UCSD-AML1 (cell line): ENCODE measurements around the gene PRSS12.
"Not testable (repeated sequence)": the region's sequence is repeated elsewhere in the genome, so short reads cannot be mapped to it uniquely, and the experiment has no call there.

Experiments used
- DNase-seq: peaks from one replicate; lab custom pipeline; 2025; ENCODE audit not compliant: unreplicated experiment; lab: John Stamatoyannopoulos, UW

The PRSS12 gene

DNA sequence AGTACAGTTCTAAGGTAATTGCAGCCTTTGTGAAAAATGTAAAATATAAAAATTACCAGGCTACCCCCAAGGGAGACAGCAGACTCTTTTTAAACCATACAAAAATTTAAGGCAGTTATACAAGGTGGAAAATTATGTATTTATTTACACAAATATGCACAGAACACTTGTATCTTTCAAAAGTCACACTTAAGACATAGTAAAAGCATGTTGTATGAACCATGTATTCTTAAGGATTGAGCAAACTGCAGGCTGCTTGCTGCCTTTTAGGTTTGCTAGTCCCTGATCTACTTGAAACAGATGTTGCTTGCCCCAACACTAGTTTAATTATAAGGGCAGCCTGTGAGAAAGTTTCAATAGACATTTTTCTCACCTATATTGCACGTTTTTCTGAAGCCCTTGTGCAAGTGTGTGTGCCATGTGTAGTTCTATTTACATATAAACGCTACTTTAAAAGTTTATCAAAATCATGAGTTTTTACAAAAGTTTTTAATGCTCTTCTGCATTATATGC lies 72.8 kb downstream of the PRSS12 start:
- no peak for DNase-seq

- no peak for DNase-seq
These were observed 73.5 kb downstream of the PRSS12 start for GRCh38 chr4:118279328-118279727.

- peak; percentile 76 for DNase-seq
These were observed 74.1 kb downstream of the PRSS12 start for GRCh38 chr4:118278473-118279274.

DNA sequence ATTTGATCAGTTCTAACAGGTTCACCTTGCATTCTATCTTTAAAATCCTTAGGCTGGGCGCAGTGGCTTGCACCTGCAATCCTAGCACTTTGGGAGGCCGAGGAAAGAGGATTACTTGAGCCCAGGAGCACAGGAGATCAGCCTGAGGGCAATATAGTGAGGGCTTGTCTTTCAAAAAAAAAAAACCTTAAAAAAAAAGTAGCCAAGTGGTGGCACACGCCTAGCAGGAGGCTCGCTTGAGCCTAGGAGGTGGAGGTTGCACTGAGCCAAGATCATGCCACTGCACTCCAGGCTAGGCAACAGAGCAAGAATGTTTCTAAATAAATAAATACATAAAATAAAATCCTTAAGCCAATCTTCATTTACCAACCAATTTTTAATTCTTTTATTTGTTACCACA lies 75.6 kb downstream of the PRSS12 start:
- no peak for DNase-seq

GRCh38 chr4:118276580-118276979 lies 76.2 kb downstream of the PRSS12 start:
- no peak for DNase-seq

- DNase-seq: no peak
These were observed 79.2 kb downstream of the PRSS12 start for GRCh38 chr4:118273642-118274041.

GRCh38 chr4:118271788-118272187 lies 81.0 kb downstream of the PRSS12 start:
- DNase-seq: no peak

- DNase-seq: no peak
These were observed 82.3 kb downstream of the PRSS12 start for GRCh38 chr4:118270492-118270891.

DNA sequence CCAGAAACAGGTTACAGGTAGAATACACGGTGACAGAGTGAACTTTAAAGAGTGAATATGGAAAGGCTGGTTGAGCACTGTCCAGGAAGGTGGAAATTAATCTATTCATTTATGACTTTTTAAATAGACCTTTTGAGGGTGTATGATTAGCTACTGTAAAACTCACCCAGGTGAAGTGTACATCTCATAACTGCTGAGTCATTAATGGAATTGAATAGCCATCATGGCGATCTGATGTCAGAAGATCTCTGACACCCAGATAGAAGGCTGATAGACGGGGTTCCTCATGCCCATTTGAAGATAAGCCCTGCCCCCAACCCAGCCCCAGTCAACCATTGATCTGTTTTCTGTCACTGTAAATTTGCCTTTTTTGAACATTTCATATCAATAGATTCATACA lies 84.0 kb downstream of the PRSS12 start:
- no peak for DNase-seq

- DNase-seq: not testable (repeated sequence)
These were observed 86.7 kb downstream of the PRSS12 start for GRCh38 chr4:118266145-118266496.

DNA sequence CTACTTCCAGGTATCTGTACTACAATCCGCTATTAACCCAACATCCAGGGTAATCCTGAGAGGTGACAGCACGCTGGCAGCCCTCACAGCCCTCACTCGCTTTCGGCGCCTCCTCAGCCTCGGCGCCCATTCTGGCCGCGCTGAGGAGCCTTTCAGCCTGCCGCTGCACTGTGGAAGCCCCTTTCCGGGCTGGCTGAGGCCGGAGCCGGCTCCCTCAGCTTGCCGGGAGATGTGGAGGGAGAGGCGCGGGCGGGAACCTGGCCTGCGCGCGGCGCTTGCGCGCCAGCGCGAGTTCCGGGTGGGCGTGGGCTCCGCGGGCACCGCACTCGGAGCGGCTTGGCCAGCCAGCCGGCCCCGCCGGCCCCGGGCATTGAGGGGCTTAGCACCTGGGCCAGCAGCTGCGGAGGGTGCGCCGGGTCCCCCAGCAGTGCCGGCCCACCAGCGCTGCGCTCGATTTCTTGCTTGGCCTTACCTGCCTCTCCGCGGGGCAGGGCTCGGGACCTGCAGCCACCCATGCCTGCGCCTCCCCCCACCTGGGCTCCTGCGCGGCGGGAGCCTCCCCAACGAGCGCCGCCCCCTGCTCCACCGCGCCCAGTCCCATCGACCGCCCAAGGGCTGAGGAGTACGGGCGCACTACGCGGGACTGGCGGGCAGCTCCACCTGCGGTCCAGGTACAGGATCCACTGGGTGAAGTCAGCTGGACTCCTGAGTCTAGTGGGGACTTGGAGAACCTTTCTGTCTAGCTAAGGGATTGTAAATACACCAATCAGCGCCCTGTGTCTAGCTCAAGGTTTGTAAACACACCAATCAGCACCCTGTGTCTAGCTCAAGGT lies 87.3 kb downstream of the PRSS12 start:
- DNase-seq: no peak

- DNase-seq: no peak
These were observed 88.7 kb downstream of the PRSS12 start for GRCh38 chr4:118264096-118264495.

GRCh38 chr4:118260309-118260708 lies 92.5 kb downstream of the PRSS12 start:
- no peak for DNase-seq

GRCh38 chr4:118259111-118259510 lies 93.7 kb downstream of the PRSS12 start:
- DNase-seq: no peak

DNA sequence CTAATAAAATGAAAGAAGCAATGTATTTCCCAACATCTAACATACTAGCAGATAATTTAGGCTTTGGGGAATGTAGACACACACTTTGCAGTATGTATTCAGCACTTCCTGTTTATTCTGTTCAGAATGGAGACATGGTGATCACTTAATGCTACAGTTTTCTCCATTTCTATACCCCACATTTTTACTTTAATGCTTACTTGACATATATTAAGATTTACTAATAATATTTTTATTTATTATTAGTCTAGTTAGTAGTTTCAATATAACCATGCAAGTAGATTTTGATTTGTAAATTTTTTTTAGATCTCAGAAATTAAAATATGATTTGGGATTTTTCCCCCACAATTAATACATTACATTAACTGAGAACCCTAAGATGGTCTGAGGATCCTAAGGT lies 98.4 kb downstream of the PRSS12 start:
- no peak for DNase-seq

DNA sequence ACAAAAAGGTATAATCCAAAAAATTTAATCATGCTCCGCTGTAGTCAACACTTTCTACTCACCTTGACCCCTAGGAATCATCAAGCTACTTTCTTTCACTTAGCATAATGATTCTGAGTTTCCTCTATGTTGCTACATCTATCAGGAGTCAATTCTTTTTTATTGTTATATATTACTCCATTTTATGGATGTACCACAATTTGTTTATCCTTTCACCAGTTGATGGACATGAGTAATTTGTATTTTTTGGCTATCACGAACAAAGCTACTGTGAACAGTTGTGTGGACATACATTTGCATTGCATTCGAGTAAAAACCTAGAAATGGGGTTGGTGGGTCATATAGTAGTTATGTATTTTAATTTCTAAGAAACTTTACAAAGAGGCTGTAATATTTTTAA lies 102.9 kb downstream of the PRSS12 start:
- no peak for DNase-seq

DNA sequence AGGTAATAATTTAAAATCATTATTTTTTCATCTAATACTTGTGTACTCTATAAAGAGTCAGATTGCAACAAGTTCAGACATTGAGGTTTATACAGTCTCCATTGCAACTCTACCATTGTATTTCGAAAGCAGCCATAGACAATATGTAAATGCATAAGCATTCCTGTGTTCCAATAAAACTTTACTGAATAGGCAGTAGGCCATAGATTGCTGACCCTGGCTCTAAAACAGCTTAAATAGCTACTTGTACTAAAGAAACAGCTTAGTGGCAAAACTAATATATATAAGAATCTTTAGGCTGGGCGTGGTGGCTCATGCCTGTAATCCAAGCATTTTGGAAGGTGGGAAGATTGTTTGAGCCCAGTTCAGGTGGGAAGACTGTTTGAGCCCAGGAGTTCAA lies 115.3 kb downstream of the PRSS12 start:
- no peak for DNase-seq

- DNase-seq: no peak
These were observed 117.2 kb downstream of the PRSS12 start for GRCh38 chr4:118235566-118236120.
